Measurements from ENCODE around the gene ZNF831. TPM values are rescaled to one million over a fixed set of nuclear protein-coding genes. Genes with fewer than 3 reads are reported as not detected.

The ZNF831 gene
- total RNA-seq, 2 donors from 2014 or later, result 13.5 to 17.8 TPM

GRCh38 chr20:59269411-59270025, 105.9 kb downstream of the ZNF831 start:
- H3K4me1 Mint-ChIP-seq, result peaks cover 14% of the 10 kb centered on the region
- H3K36me3 Mint-ChIP-seq (ENCODE audit: low read depth), result no peaks in the 10 kb centered on the region
- H3K4me3 Mint-ChIP-seq, result no peak overlapping the region
- H3K27ac Mint-ChIP-seq, result no peak overlapping the region
- peak; percentile 73 for ATAC-seq (replicated peaks)
- no peaks in the 10 kb centered on the region for H3K27me3 Mint-ChIP-seq
- H3K9me3 Mint-ChIP-seq, result no peaks in the 10 kb centered on the region

- no peak for ATAC-seq (replicated peaks)
- no peaks in the 10 kb centered on the region for H3K36me3 Mint-ChIP-seq (ENCODE audit: low read depth)
- no peak overlapping the region for H3K4me3 Mint-ChIP-seq
- H3K4me1 Mint-ChIP-seq, result peaks cover 15% of the 10 kb centered on the region
- H3K27ac Mint-ChIP-seq, result no peak overlapping the region
- H3K27me3 Mint-ChIP-seq, result no peaks in the 10 kb centered on the region
- no peaks in the 10 kb centered on the region for H3K9me3 Mint-ChIP-seq
Observed at GRCh38 chr20:59270380-59270779, 106.8 kb downstream of the ZNF831 start.

- H3K4me3 Mint-ChIP-seq, result no peak overlapping the region
- H3K27ac Mint-ChIP-seq, result peak overlapping the region; percentile 80
- H3K27me3 Mint-ChIP-seq, result no peaks in the 10 kb centered on the region
- H3K36me3 Mint-ChIP-seq (ENCODE audit: low read depth), result no peaks in the 10 kb centered on the region
- peaks cover 15% of the 10 kb centered on the region for H3K4me1 Mint-ChIP-seq
- peak; percentile 35 for ATAC-seq (replicated peaks)
- H3K9me3 Mint-ChIP-seq, result no peaks in the 10 kb centered on the region
Observed at GRCh38 chr20:59273739-59274357, 110.2 kb downstream of the ZNF831 start.

- Mint-ChIP-seq H3K27ac (no peak overlapping the region), H3K36me3 (ENCODE audit: low read depth) (no peaks in the 10 kb centered on the region), H3K27me3 (no peaks in the 10 kb centered on the region), H3K4me1 (peaks cover 15% of the 10 kb centered on the region), H3K9me3 (no peaks in the 10 kb centered on the region), H3K4me3 (no peak overlapping the region)
- ATAC-seq (replicated peaks), result no peak
Observed at GRCh38 chr20:59276938-59277337, 113.3 kb downstream of the ZNF831 start.

GRCh38 chr20:59284470-59284869, 120.8 kb downstream of the ZNF831 start:
- no peak overlapping the region for H3K27ac Mint-ChIP-seq
- no peaks in the 10 kb centered on the region for H3K4me1 Mint-ChIP-seq
- H3K9me3 Mint-ChIP-seq, result no peaks in the 10 kb centered on the region
- H3K27me3 Mint-ChIP-seq, result no peaks in the 10 kb centered on the region
- no peak for ATAC-seq (replicated peaks)
- H3K36me3 Mint-ChIP-seq (ENCODE audit: low read depth), result no peaks in the 10 kb centered on the region
- H3K4me3 Mint-ChIP-seq, result no peak overlapping the region

- H3K4me1 Mint-ChIP-seq, result no peaks in the 10 kb centered on the region
- no peaks in the 10 kb centered on the region for H3K36me3 Mint-ChIP-seq (ENCODE audit: low read depth)
- no peak overlapping the region for H3K27ac Mint-ChIP-seq
- H3K4me3 Mint-ChIP-seq, result no peak overlapping the region
- no peaks in the 10 kb centered on the region for H3K9me3 Mint-ChIP-seq
- ATAC-seq (replicated peaks), result no peak
- H3K27me3 Mint-ChIP-seq, result peaks cover 3% of the 10 kb centered on the region
Observed at GRCh38 chr20:59289994-59290393, 126.4 kb downstream of the ZNF831 start.

- no peak overlapping the region for H3K4me3 Mint-ChIP-seq
- H3K4me1 Mint-ChIP-seq, result no peaks in the 10 kb centered on the region
- no peaks in the 10 kb centered on the region for H3K9me3 Mint-ChIP-seq
Observed at GRCh38 chr20:59291740-59292383, 128.2 kb downstream of the ZNF831 start.

GRCh38 chr20:59295531-59295930, 131.9 kb downstream of the ZNF831 start:
- no peak overlapping the region for H3K4me3 Mint-ChIP-seq

More at GRCh38 chr20:59291740-59292383, 128.2 kb downstream of the ZNF831 start:
- ATAC-seq (replicated peaks), result no peak
- H3K36me3 Mint-ChIP-seq (ENCODE audit: low read depth), result no peaks in the 10 kb centered on the region
- no peak overlapping the region for H3K27ac Mint-ChIP-seq
- peaks cover 8% of the 10 kb centered on the region for H3K27me3 Mint-ChIP-seq

GRCh38 chr20:59297686-59298085, 134.1 kb downstream of the ZNF831 start:
- no peak for ATAC-seq (replicated peaks)
- no peak overlapping the region for H3K27ac Mint-ChIP-seq
- H3K9me3 Mint-ChIP-seq, result no peaks in the 10 kb centered on the region
- no peak overlapping the region for H3K4me3 Mint-ChIP-seq
- no peaks in the 10 kb centered on the region for H3K4me1 Mint-ChIP-seq
- H3K36me3 Mint-ChIP-seq (ENCODE audit: low read depth), result no peaks in the 10 kb centered on the region
- peaks cover 31% of the 10 kb centered on the region for H3K27me3 Mint-ChIP-seq

More at GRCh38 chr20:59295531-59295930, 131.9 kb downstream of the ZNF831 start:
- no peaks in the 10 kb centered on the region for H3K4me1 Mint-ChIP-seq
- H3K27ac Mint-ChIP-seq, result no peak overlapping the region
- H3K9me3 Mint-ChIP-seq, result no peaks in the 10 kb centered on the region
- no peaks in the 10 kb centered on the region for H3K36me3 Mint-ChIP-seq (ENCODE audit: low read depth)
- peaks cover 27% of the 10 kb centered on the region for H3K27me3 Mint-ChIP-seq
- ATAC-seq (replicated peaks), result no peak

GRCh38 chr20:59299945-59300332, 136.3 kb downstream of the ZNF831 start:
- H3K36me3 Mint-ChIP-seq (ENCODE audit: low read depth), result no peaks in the 10 kb centered on the region
- ATAC-seq (replicated peaks), result no peak
- no peaks in the 10 kb centered on the region for H3K4me1 Mint-ChIP-seq
- H3K27me3 Mint-ChIP-seq, result peaks cover 40% of the 10 kb centered on the region
- no peak overlapping the region for H3K4me3 Mint-ChIP-seq
- no peak overlapping the region for H3K27ac Mint-ChIP-seq
- no peaks in the 10 kb centered on the region for H3K9me3 Mint-ChIP-seq

- no peak for ATAC-seq (replicated peaks)
- Mint-ChIP-seq H3K4me1 (no peaks in the 10 kb centered on the region), H3K4me3 (no peak within 1 kb of the TSS), H3K27me3 (peaks cover 40% of the 10 kb centered on the region), H3K9me3 (no peaks in the 10 kb centered on the region), H3K36me3 (ENCODE audit: low read depth) (no peaks in the 10 kb centered on the region), H3K27ac (no peak within 1 kb of the TSS)
Observed at GRCh38 chr20:59300333-59301081, 136.9 kb downstream of the ZNF831 start, which contains the start of gene EDN3. EDN3 (plus strand) TSS chr20:59300611; CDS start chr20:59300813, 202 bp downstream.

- no peaks in the 10 kb centered on the region for H3K9me3 Mint-ChIP-seq
Observed at GRCh38 chr20:59301343-59302007, 137.9 kb downstream of the ZNF831 start.

GRCh38 chr20:59305908-59306655, 142.5 kb downstream of the ZNF831 start:
- peaks cover 17% of the 10 kb centered on the region for H3K27me3 Mint-ChIP-seq
- no peak overlapping the region for H3K4me3 Mint-ChIP-seq
- H3K9me3 Mint-ChIP-seq, result no peaks in the 10 kb centered on the region
- ATAC-seq (replicated peaks), result no peak
- no peak overlapping the region for H3K27ac Mint-ChIP-seq
- H3K36me3 Mint-ChIP-seq (ENCODE audit: low read depth), result no peaks in the 10 kb centered on the region
- peaks cover 9% of the 10 kb centered on the region for H3K4me1 Mint-ChIP-seq

More at GRCh38 chr20:59301343-59302007, 137.9 kb downstream of the ZNF831 start:
- H3K27ac Mint-ChIP-seq, result no peak overlapping the region
- peaks cover 37% of the 10 kb centered on the region for H3K27me3 Mint-ChIP-seq
- H3K4me1 Mint-ChIP-seq, result no peaks in the 10 kb centered on the region
- ATAC-seq (replicated peaks), result no peak
- H3K36me3 Mint-ChIP-seq (ENCODE audit: low read depth), result no peaks in the 10 kb centered on the region
- H3K4me3 Mint-ChIP-seq, result no peak overlapping the region

Data from activated T-helper 17 cell treated with anti-CD3 and anti-CD28 coated beads, Interleukin-2, amount 50 U/mL, for 72 hours (primary cell).